Measurements from ENCODE around the gene IL16.

IL16 gene

GRCh38 chr15:81289910-81290309 lies 93.2 kb downstream of the IL16 start:
- Histone ChIP-seq H3K4me3 (ENCODE audit: insufficient read depth, low read length, poor library complexity, severe bottlenecking) (no peak overlapping the region), H2AFZ (ENCODE audit: low read depth, low read length, severe bottlenecking) (no peak overlapping the region), H3K27me3 (ENCODE audit: low read length) (no peaks in the 10 kb centered on the region), H3K27ac (ENCODE audit: low read depth, low read length) (no peak overlapping the region), H3K4me2 (ENCODE audit: low read depth, low read length, poor library complexity, severe bottlenecking) (no peak overlapping the region), H3F3A (ENCODE audit: insufficient read depth) (peaks cover 22% of the 10 kb centered on the region), H3K9me2 (replicated peaks; ENCODE audit: insufficient read depth, low read length) (no peaks in the 10 kb centered on the region), H3K9ac (ENCODE audit: low read length) (no peak overlapping the region), H4K20me1 (ENCODE audit: low read depth, low read length) (no peaks in the 10 kb centered on the region), H3K79me2 (ENCODE audit: insufficient read depth, low read length) (no peaks in the 10 kb centered on the region), H3K36me3 (ENCODE audit: low read length) (no peaks in the 10 kb centered on the region), H3K9me3 (ENCODE audit: insufficient read depth, low read length) (no peaks in the 10 kb centered on the region)
- TF ChIP-seq EZH2phosphoT487 (conservative IDR thresholded peaks at IDR 0.05; ENCODE audit: low read length) (no peak), CTCF (IDR thresholded peaks at IDR 0.05; ENCODE audit: insufficient read depth, low read length, poor library complexity, severe bottlenecking) (no peak)

GRCh38 chr15:81291916-81292522 lies 95.3 kb downstream of the IL16 start:
- Histone ChIP-seq H3K4me3 (ENCODE audit: insufficient read depth, low read length, poor library complexity, severe bottlenecking) (no peak overlapping the region), H3K9ac (ENCODE audit: low read length) (peak overlapping the region; percentile 53; the same call in 1 of the 2 replicates), H3K9me3 (ENCODE audit: insufficient read depth, low read length) (no peaks in the 10 kb centered on the region), H3K79me2 (ENCODE audit: insufficient read depth, low read length) (no peaks in the 10 kb centered on the region; the same call in 1 of the 2 replicates), H3F3A (ENCODE audit: insufficient read depth) (peaks cover 40% of the 10 kb centered on the region), H3K36me3 (ENCODE audit: low read length) (no peaks in the 10 kb centered on the region), H2AFZ (ENCODE audit: low read depth, low read length, severe bottlenecking) (no peak overlapping the region), H3K4me2 (ENCODE audit: low read depth, low read length, poor library complexity, severe bottlenecking) (peak overlapping the region; percentile 65), H3K27ac (ENCODE audit: low read depth, low read length) (0 out of 2 replicates have a peak overlapping the region, but pooled peaks have one; percentile 4), H3K27me3 (ENCODE audit: low read length) (no peaks in the 10 kb centered on the region), H4K20me1 (ENCODE audit: low read depth, low read length) (no peaks in the 10 kb centered on the region), H3K9me2 (replicated peaks; ENCODE audit: insufficient read depth, low read length) (no peaks in the 10 kb centered on the region)
- TF ChIP-seq EZH2phosphoT487 (conservative IDR thresholded peaks at IDR 0.05; ENCODE audit: low read length) (no peak), CTCF (IDR thresholded peaks at IDR 0.05; ENCODE audit: insufficient read depth, low read length, poor library complexity, severe bottlenecking) (no peak)

GRCh38 chr15:81292523-81293001 lies 95.9 kb downstream of the IL16 start:
- H3K4me3 ChIP-seq (ENCODE audit: insufficient read depth, low read length, poor library complexity, severe bottlenecking) = peak overlapping the region; percentile 43

More at GRCh38 chr15:81292523-81293001, 95.9 kb downstream of the IL16 start:
- peak overlapping the region; percentile 94 for H3K27ac ChIP-seq (ENCODE audit: low read depth, low read length)
- H3K27me3 ChIP-seq (ENCODE audit: low read length) = no peaks in the 10 kb centered on the region
- no peaks in the 10 kb centered on the region for H4K20me1 ChIP-seq (ENCODE audit: low read depth, low read length)
- H3K79me2 ChIP-seq (ENCODE audit: insufficient read depth, low read length) = no peaks in the 10 kb centered on the region; the same call in 1 of the 2 replicates
- H3K9me3 ChIP-seq (ENCODE audit: insufficient read depth, low read length) = no peaks in the 10 kb centered on the region
- peak overlapping the region; percentile 53 for H3K9ac ChIP-seq (ENCODE audit: low read length)
- peak overlapping the region; percentile 65 for H3K4me2 ChIP-seq (ENCODE audit: low read depth, low read length, poor library complexity, severe bottlenecking)
- TF ChIP-seq CTCF (IDR thresholded peaks at IDR 0.05; ENCODE audit: insufficient read depth, low read length, poor library complexity, severe bottlenecking) = no peak
- no peaks in the 10 kb centered on the region for H3K36me3 ChIP-seq (ENCODE audit: low read length)
- no peaks in the 10 kb centered on the region for H3K9me2 ChIP-seq (replicated peaks; ENCODE audit: insufficient read depth, low read length)
- H2AFZ ChIP-seq (ENCODE audit: low read depth, low read length, severe bottlenecking) = peak overlapping the region; percentile 1
- peaks cover 41% of the 10 kb centered on the region for H3F3A ChIP-seq (ENCODE audit: insufficient read depth)

All from SU-DHL-6 (cell line).